ENCODE data around the gene SH2D1B. TPM values are rescaled to one million over a fixed set of nuclear protein-coding genes. Genes with fewer than 3 reads are reported as not detected.

Gene SH2D1B
- polyA plus RNA-seq, 1 of the 3 experiments (the other 2 are of a cell fraction), result not detected

- peaks cover 0 to 27% of the 10 kb centered on the region in 2 experiments; a peak in 1 of 4 replicates for H3K4me1 ChIP-seq (ENCODE audit: control insufficient read depth in 1 of 2, insufficient read depth in 2 of 2, low read depth in 1 of 2, low read length in 1 of 2)
- DNase-seq, result no peak
- WGBS (ENCODE audit: low lambda C conversion rate), result 34% methylated on average over 1 of the region's 1 CpG
- CTCF ChIA-PET, result no interaction called here
- H3K9me3 ChIP-seq, result no peaks in the 10 kb centered on the region
- no peak overlapping the region for H3K27ac ChIP-seq (ENCODE audit: low read depth in 2 of 2, low read length in 1 of 2)
- TF ChIP-seq RXRA (IDR thresholded peaks at IDR 0.05; ENCODE audit: borderline replicate concordance, low read depth), result no peak
- TF ChIP-seq RFX5 (IDR thresholded peaks at IDR 0.05; ENCODE audit: low read length), result no peak
- TF ChIP-seq RAD21 (IDR thresholded peaks at IDR 0.05; ENCODE audit: low read length), result no peak
- no peak for TF ChIP-seq POLR2AphosphoS5 (IDR thresholded peaks at IDR 0.05; ENCODE audit: low read depth, low read length)
- no peaks in the 10 kb centered on the region for H3K79me2 ChIP-seq (ENCODE audit: insufficient read depth)
- H3K36me3 ChIP-seq (replicated peaks in 1 of 2; ENCODE audit: control insufficient read depth in 1 of 2, insufficient read depth in 2 of 2, low read length in 1 of 2), result no peaks in the 10 kb centered on the region
- H3K4me3 ChIP-seq (ENCODE audit: low read depth in 2 of 2, low read length in 1 of 2), result no peak overlapping the region
- H4K20me1 ChIP-seq (ENCODE audit: insufficient read depth), result no peaks in the 10 kb centered on the region
- no peaks in the 10 kb centered on the region for H3K9me2 ChIP-seq
- no peak overlapping the region for H3K9ac ChIP-seq
- H3K27me3 ChIP-seq (ENCODE audit: insufficient read depth), result no peaks in the 10 kb centered on the region
- H2AFZ ChIP-seq (ENCODE audit: low read depth), result no peak overlapping the region
- H3K4me2 ChIP-seq, result no peak overlapping the region
- POLR2A ChIA-PET, result no interaction called here
- H3F3A ChIP-seq (replicated peaks; ENCODE audit: insufficient read depth), result no peaks in the 10 kb centered on the region
These were observed 41.8 kb downstream of the SH2D1B start for GRCh38 chr1:162370161-162370560.

DNA sequence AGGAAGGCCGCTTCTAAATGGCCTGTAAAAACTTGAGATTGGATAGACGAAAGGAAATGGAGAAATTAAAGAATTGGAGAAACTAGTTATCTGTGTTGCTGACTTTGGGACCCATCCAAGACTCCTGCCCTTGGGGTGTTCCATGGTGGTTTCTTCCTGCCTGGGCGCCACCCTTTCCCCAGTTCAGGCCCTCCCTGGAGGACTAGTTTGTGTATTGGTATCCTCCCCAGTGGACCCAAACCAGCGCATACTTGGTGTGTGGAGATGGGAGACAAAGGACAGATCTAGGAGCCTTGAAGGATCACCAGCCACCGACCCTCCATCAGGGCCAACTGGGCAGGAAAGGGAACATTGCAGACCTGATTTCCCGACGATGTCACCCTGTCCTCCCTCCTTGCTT is 42.4 kb downstream of the SH2D1B start:
- Histone ChIP-seq H3K9me2 (no peaks in the 10 kb centered on the region), H3K4me3 (ENCODE audit: low read depth in 2 of 2, low read length in 1 of 2) (no peak overlapping the region), H3K36me3 (replicated peaks in 1 of 2; ENCODE audit: control insufficient read depth in 1 of 2, insufficient read depth in 2 of 2, low read length in 1 of 2) (no peaks in the 10 kb centered on the region), H3F3A (replicated peaks; ENCODE audit: insufficient read depth) (no peaks in the 10 kb centered on the region), H2AFZ (ENCODE audit: low read depth) (no peak overlapping the region), H3K4me2 (no peak overlapping the region), H3K4me1 (ENCODE audit: control insufficient read depth in 1 of 2, insufficient read depth in 2 of 2, low read depth in 1 of 2, low read length in 1 of 2) (peaks cover 0 to 27% of the 10 kb centered on the region in 2 experiments; a peak in 1 of 4 replicates), H3K9ac (no peak overlapping the region), H3K9me3 (no peaks in the 10 kb centered on the region), H3K79me2 (ENCODE audit: insufficient read depth) (no peaks in the 10 kb centered on the region), H4K20me1 (ENCODE audit: insufficient read depth) (no peaks in the 10 kb centered on the region), H3K27me3 (ENCODE audit: insufficient read depth) (no peaks in the 10 kb centered on the region), H3K27ac (ENCODE audit: low read depth in 2 of 2, low read length in 1 of 2) (no peak overlapping the region)
- CTCF ChIA-PET, result no interaction called here
- POLR2A ChIA-PET, result no interaction called here
- TF ChIP-seq EP300 (IDR thresholded peaks at IDR 0.05; ENCODE audit: borderline replicate concordance in 1 of 2, low read depth in 1 of 2, low read length in 1 of 2) (no peak), RFX5 (IDR thresholded peaks at IDR 0.05; ENCODE audit: low read length) (no peak), NFIC (IDR thresholded peaks at IDR 0.05; ENCODE audit: borderline replicate concordance) (no peak)
- TF ChIP-seq, protein P1, sequence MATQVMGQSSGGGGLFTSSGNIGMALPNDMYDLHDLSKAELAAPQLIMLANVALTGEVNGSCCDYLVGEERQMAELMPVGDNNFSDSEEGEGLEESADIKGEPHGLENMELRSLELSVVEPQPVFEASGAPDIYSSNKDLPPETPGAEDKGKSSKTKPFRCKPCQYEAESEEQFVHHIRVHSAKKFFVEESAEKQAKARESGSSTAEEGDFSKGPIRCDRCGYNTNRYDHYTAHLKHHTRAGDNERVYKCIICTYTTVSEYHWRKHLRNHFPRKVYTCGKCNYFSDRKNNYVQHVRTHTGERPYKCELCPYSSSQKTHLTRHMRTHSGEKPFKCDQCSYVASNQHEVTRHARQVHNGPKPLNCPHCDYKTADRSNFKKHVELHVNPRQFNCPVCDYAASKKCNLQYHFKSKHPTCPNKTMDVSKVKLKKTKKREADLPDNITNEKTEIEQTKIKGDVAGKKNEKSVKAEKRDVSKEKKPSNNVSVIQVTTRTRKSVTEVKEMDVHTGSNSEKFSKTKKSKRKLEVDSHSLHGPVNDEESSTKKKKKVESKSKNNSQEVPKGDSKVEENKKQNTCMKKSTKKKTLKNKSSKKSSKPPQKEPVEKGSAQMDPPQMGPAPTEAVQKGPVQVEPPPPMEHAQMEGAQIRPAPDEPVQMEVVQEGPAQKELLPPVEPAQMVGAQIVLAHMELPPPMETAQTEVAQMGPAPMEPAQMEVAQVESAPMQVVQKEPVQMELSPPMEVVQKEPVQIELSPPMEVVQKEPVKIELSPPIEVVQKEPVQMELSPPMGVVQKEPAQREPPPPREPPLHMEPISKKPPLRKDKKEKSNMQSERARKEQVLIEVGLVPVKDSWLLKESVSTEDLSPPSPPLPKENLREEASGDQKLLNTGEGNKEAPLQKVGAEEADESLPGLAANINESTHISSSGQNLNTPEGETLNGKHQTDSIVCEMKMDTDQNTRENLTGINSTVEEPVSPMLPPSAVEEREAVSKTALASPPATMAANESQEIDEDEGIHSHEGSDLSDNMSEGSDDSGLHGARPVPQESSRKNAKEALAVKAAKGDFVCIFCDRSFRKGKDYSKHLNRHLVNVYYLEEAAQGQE (IDR thresholded peaks at IDR 0.05; ENCODE audit: low read depth, low read length), result no peak
- WGBS (ENCODE audit: low lambda C conversion rate), result 59% methylated on average over 7 of the region's 7 CpGs
- no peak for DNase-seq

DNA sequence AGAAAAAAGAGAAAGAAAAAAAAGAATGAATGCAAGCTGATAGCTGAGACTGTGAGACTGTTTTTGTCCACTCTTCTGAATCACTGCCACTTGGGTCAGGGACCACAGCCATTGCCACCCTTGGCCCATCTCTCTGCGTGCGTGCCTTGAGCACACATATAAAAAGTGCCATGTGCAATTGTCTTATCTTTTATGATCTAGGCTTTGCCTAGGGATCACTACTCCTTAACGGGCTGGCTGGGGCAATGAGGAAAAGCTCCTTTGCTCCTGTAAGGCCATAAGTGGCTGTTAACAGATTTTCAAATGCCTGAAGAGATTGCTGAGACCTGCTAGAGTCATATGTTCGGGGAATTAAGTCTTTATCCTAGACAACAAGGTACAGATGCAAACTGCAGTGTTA is 43.5 kb downstream of the SH2D1B start:
- H3K4me3 ChIP-seq (ENCODE audit: low read depth in 2 of 2, low read length in 1 of 2), result no peak overlapping the region
- H3F3A ChIP-seq (replicated peaks; ENCODE audit: insufficient read depth), result no peaks in the 10 kb centered on the region
- ChIA-PET POLR2A (no interaction called here), CTCF (interaction anchor here (1.0 to 3.4 kb wide), 4 partner anchors 11 to 92 kb away, joined by 3 to 26 read pairs (median 4); no protein-coding TSS in a partner anchor)
- H3K4me2 ChIP-seq, result no peak overlapping the region
- H3K9ac ChIP-seq, result no peak overlapping the region
- no peak overlapping the region for H2AFZ ChIP-seq (ENCODE audit: low read depth)
- no peaks in the 10 kb centered on the region for H3K36me3 ChIP-seq (replicated peaks in 1 of 2; ENCODE audit: control insufficient read depth in 1 of 2, insufficient read depth in 2 of 2, low read length in 1 of 2)
- no peak for DNase-seq
- 67% methylated on average over 4 of the region's 4 CpGs for WGBS (ENCODE audit: low lambda C conversion rate)
- no peaks in the 10 kb centered on the region for H4K20me1 ChIP-seq (ENCODE audit: insufficient read depth)
- no peaks in the 10 kb centered on the region for H3K9me3 ChIP-seq
- H3K79me2 ChIP-seq (ENCODE audit: insufficient read depth), result no peaks in the 10 kb centered on the region
- no peak overlapping the region for H3K27ac ChIP-seq (ENCODE audit: low read depth in 2 of 2, low read length in 1 of 2)
- TF ChIP-seq NFIC (IDR thresholded peaks at IDR 0.05; ENCODE audit: borderline replicate concordance) (no peak), JUND (IDR thresholded peaks at IDR 0.05) (no peak), ELF1 (IDR thresholded peaks at IDR 0.05) (no peak), TEAD4 (IDR thresholded peaks at IDR 0.05; ENCODE audit: borderline replicate concordance, insufficient read depth) (no peak), TCF12 (IDR thresholded peaks at IDR 0.05) (no peak), ZBTB33 (IDR thresholded peaks at IDR 0.05; ENCODE audit: borderline replicate concordance, low read depth) (no peak), RFX5 (IDR thresholded peaks at IDR 0.05; ENCODE audit: low read length) (no peak), GABPA (IDR thresholded peaks at IDR 0.05; ENCODE audit: low read depth) (no peak), POLR2AphosphoS5 (IDR thresholded peaks at IDR 0.05; ENCODE audit: low read depth, low read length) (no peak)
- TF ChIP-seq, protein P1 (IDR thresholded peaks at IDR 0.05; ENCODE audit: low read depth, low read length), result no peak
- peaks cover 0 to 16% of the 10 kb centered on the region in 2 experiments; a peak in 1 of 4 replicates for H3K4me1 ChIP-seq (ENCODE audit: control insufficient read depth in 1 of 2, insufficient read depth in 2 of 2, low read depth in 1 of 2, low read length in 1 of 2)
- no peaks in the 10 kb centered on the region for H3K27me3 ChIP-seq (ENCODE audit: insufficient read depth)
- H3K9me2 ChIP-seq, result no peaks in the 10 kb centered on the region

Data from SK-N-SH (cell line).